GM06990 (cell line): Measurements from ENCODE around the gene GPR15LG.

ENCODE experiments used
- DNase-seq: peaks from one replicate; pipeline ENCODE4 v3.0.0-alpha.2; 2011; ENCODE audit not compliant: insufficient read length; ENCODE audit errors: extremely low read depth
- H3K27me3 ChIP-seq: replicated peaks from 2 replicates; pipeline ENCODE4 v1.6.0; 2011; ENCODE audit warnings: low read length; ENCODE audit not compliant: control insufficient read depth, insufficient read depth
- H3K36me3 ChIP-seq: 2 replicates; pipeline ENCODE4 v1.5.1; 2011; ENCODE audit warnings: low read length; ENCODE audit not compliant: control insufficient read depth, insufficient read depth
- H3K4me3 ChIP-seq: replicated peaks from 2 replicates; pipeline ENCODE4 v1.5.1; 2011; ENCODE audit warnings: low read depth, mild to moderate bottlenecking, control low read depth, low read length
- CTCF ChIP-seq: IDR thresholded peaks from 2 replicates; pipeline ENCODE4 v1.5.1; 2011; ENCODE audit warnings: low read length, control low read depth, mild to moderate bottlenecking, inconsistent platforms; ENCODE audit not compliant: insufficient read depth, poor library complexity, severe bottlenecking

The GPR15LG gene

GRCh38 chr10:84205853-84206525, 32.4 kb downstream of the GPR15LG start:
- peaks cover 3% of the 10 kb centered on the region for H3K27me3 ChIP-seq
- DNase-seq = no peak
- no peaks in the 10 kb centered on the region for H3K36me3 ChIP-seq
- TF ChIP-seq CTCF = no peak
- no peak overlapping the region for H3K4me3 ChIP-seq

- H3K36me3 ChIP-seq = no peaks in the 10 kb centered on the region
- no peak overlapping the region for H3K4me3 ChIP-seq
- no peak for TF ChIP-seq CTCF
- H3K27me3 ChIP-seq = peaks cover 3% of the 10 kb centered on the region
- DNase-seq = no peak
Observed at GRCh38 chr10:84208023-84208422, 34.4 kb downstream of the GPR15LG start.

DNA sequence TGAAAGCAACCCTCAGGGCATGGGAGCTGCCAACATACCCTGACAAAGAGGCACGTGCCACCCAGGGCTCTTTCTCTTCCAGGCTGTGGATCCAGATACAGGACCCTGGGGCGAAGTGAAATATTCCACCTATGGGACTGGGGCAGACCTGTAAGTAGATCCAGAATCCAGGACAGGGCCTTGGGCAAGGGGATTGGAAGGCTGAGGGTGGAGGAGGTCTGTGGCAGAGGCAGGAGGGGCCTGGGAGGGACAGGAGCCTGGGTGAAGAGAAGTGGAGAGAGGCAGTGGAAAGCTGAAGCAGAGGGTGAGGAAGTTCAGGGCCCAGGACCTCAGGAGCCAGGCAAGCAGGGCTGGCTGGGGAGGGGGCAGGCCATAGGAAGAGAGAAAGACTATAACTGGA, 38.0 kb downstream of the GPR15LG start:
- peaks cover 3% of the 10 kb centered on the region for H3K27me3 ChIP-seq
- no peak for TF ChIP-seq CTCF
- no peak for DNase-seq
- no peaks in the 10 kb centered on the region for H3K36me3 ChIP-seq
- no peak overlapping the region for H3K4me3 ChIP-seq

- Histone ChIP-seq H3K36me3 (no peaks in the 10 kb centered on the region), H3K4me3 (no peak overlapping the region), H3K27me3 (peaks cover 1% of the 10 kb centered on the region)
- no peak for DNase-seq
- TF ChIP-seq CTCF = no peak
Observed at GRCh38 chr10:84212014-84212413, 38.4 kb downstream of the GPR15LG start.

DNA sequence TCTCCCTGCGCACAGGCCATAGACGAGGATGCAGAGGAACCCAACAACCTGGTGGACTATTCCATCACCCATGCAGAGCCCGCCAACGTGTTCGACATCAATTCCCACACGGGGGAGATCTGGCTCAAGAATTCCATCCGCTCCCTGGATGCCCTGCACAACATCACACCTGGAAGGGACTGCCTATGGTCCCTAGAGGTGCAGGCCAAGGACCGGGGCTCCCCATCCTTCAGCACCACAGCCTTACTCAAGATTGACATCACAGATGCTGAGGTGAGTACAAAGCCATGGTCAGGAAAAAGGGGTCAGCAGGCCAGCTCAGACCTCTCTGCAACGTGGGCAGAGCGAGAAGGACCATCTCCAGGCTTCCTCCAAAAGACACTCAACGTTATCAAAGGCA, 39.5 kb downstream of the GPR15LG start:
- H3K36me3 ChIP-seq = no peaks in the 10 kb centered on the region
- TF ChIP-seq CTCF = no peak
- no peak overlapping the region for H3K4me3 ChIP-seq
- DNase-seq = no peak
- peaks cover 1% of the 10 kb centered on the region; the same call in 1 of the 2 replicates for H3K27me3 ChIP-seq

DNA sequence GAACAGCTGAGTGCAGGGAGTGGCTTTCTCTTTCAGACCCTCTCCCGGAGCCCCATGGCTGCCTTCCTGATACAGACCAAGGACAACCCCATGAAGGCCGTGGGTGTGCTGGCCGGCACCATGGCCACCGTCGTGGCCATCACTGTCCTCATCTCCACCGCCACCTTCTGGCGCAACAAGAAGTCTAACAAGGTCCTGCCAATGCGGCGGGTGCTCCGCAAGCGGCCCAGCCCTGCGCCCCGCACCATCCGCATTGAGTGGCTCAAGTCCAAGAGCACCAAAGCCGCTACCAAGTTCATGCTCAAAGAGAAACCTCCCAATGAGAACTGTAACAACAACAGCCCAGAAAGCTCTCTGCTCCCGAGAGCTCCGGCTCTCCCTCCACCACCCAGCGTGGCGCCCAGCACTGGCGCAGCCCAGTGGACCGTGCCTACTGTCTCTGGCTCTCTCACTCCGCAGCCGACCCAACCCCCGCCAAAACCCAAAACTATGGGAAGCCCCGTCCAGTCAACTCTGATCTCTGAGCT, 40.5 kb downstream of the GPR15LG start:
- TF ChIP-seq CTCF = peak; percentile 18
- Histone ChIP-seq H3K4me3 (peak overlapping the region; percentile 53), H3K36me3 (no peaks in the 10 kb centered on the region), H3K27me3 (no peaks in the 10 kb centered on the region; the same call in 1 of the 2 replicates)
- DNase-seq = no peak
